NCI-H345 treated with DMSO at 0.1 percent for 48 hours (cell line): ENCODE data around the gene C20orf202.
"Not testable (repeated sequence)": the region's sequence is repeated elsewhere in the genome, so short reads cannot be mapped to it uniquely, and the experiment has no call there.

Source experiments
- DNase-seq: peaks from one replicate; lab custom pipeline; 2025; ENCODE audit not compliant: unreplicated experiment; lab: John Stamatoyannopoulos, UW

The C20orf202 gene

GRCh38 chr20:1242530-1242929 lies 39.3 kb downstream of the C20orf202 start:
- DNase-seq, result no peak

DNA sequence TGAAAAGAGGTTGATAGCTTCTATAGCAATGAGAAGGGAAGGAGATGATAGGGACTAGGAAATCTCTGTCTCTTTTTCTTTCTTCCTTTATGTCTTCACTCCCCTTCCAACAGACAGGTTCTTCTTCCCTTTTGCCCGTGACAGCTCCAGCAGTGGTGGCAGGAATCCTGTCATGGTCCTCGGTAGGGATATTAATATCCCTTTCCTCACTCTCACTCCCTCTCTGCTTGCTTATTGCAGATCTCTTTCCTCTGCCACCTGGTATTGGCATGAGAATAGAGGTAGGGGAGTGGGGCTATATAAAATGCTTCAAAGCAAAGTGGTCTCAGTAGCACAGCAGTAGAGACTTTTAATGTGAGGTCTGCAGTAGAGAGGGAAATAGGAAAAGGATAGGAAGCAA lies 42.3 kb downstream of the C20orf202 start:
- DNase-seq, result no peak

- no peak for DNase-seq
Observed at GRCh38 chr20:1247689-1248088, 44.4 kb downstream of the C20orf202 start.

GRCh38 chr20:1250282-1250681 lies 47.0 kb downstream of the C20orf202 start:
- not testable (repeated sequence) for DNase-seq

DNA sequence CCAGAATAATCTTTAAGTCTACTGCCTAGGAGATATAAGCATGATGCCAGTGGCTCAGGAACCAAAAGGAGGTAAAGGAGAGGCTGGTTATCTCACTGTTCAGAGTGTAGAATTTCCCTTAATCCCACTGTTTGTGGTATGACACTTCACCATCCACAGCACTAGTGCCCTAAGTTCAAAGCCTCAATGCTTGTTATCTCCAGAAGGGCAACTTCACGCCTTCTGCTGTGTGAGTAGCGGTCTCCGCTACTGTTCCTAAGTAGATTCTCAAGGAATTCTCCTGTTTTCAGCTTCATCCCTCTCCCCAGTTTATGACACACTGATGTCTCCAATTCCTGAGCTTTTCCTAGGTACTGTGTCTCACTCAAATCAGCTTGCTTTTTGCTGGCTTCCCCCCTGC lies 49.2 kb downstream of the C20orf202 start:
- no peak for DNase-seq

DNA sequence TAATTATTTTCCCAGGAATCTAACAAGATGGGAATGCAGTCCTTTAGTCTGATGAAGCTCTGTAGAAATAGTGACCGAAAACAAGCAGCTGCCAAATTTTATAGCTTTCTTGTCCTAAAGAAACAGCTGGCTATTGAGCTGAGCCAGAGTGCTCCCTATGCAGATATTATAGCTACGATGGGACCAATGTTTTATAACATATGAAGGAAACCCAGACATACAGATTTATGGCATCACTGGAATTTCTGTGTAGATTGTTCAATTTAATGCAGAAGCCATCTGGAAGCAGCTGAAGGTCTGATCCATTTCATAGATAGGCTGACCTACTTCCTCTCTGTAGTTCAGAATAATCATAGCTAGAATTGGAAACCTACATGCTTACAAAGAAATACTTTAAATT lies 51.0 kb downstream of the C20orf202 start:
- no peak for DNase-seq

- DNase-seq, result no peak
Observed at GRCh38 chr20:1255675-1256074, 52.4 kb downstream of the C20orf202 start.
